ENCODE measurements around the gene DMRTC1.
"Not testable (repeated sequence)": the region's sequence is repeated elsewhere in the genome, so short reads cannot be mapped to it uniquely, and the experiment has no call there.

The DMRTC1 gene

GRCh38 chrX:72916096-72916495, 27.5 kb downstream of the DMRTC1 start:
- H3K9me3 ChIP-seq (ENCODE audit: control insufficient read depth, low read length); H3K4me1 ChIP-seq (ENCODE audit: control insufficient read depth, insufficient read depth, low read length, poor library complexity, severe bottlenecking); H3K4me3 ChIP-seq (ENCODE audit: extremely low read depth, insufficient read depth, low read length, poor library complexity, severe bottlenecking); H3K27ac ChIP-seq (ENCODE audit: low read depth, low read length, severe bottlenecking); H3K36me3 ChIP-seq (ENCODE audit: control insufficient read depth, insufficient read depth, low read length): not testable (repeated sequence)
- no CpG with 5 or more reads among the region's 5 CpGs for WGBS, 2 experiments (ENCODE audit: insufficient coverage in 2 of 2)

- H3K36me3 ChIP-seq (ENCODE audit: control insufficient read depth, insufficient read depth, low read length); H3K4me3 ChIP-seq (ENCODE audit: extremely low read depth, insufficient read depth, low read length, poor library complexity, severe bottlenecking); H3K27ac ChIP-seq (ENCODE audit: low read depth, low read length, severe bottlenecking); H3K4me1 ChIP-seq (ENCODE audit: control insufficient read depth, insufficient read depth, low read length, poor library complexity, severe bottlenecking); H3K9me3 ChIP-seq (ENCODE audit: control insufficient read depth, low read length): not testable (repeated sequence)
- no CpG with 5 or more reads among the region's 13 CpGs for WGBS, 2 experiments (ENCODE audit: insufficient coverage in 2 of 2)
These were observed 31.3 kb downstream of the DMRTC1 start, which contains the start of gene FAM236C for GRCh38 chrX:72912315-72912714. Gene FAM236C (plus strand): TSS chrX:72912615. CDS start chrX:72912715, 100 bp downstream.

- H3K4me1 ChIP-seq (ENCODE audit: control insufficient read depth, insufficient read depth, low read length, poor library complexity, severe bottlenecking); H3K9me3 ChIP-seq (ENCODE audit: control insufficient read depth, low read length); H3K4me3 ChIP-seq (ENCODE audit: extremely low read depth, insufficient read depth, low read length, poor library complexity, severe bottlenecking); H3K36me3 ChIP-seq (ENCODE audit: control insufficient read depth, insufficient read depth, low read length); H3K27ac ChIP-seq (ENCODE audit: low read depth, low read length, severe bottlenecking): not testable (repeated sequence)
- WGBS, 2 experiments (ENCODE audit: insufficient coverage in 2 of 2): no CpG with 5 or more reads among the region's 14 CpGs
These were observed 53.9 kb downstream of the DMRTC1 start for GRCh38 chrX:72889740-72890139.

GRCh38 chrX:72882898-72883297, 60.7 kb downstream of the DMRTC1 start:
- H3K36me3 ChIP-seq (ENCODE audit: control insufficient read depth, insufficient read depth, low read length); H3K9me3 ChIP-seq (ENCODE audit: control insufficient read depth, low read length); H3K4me3 ChIP-seq (ENCODE audit: extremely low read depth, insufficient read depth, low read length, poor library complexity, severe bottlenecking); H3K27ac ChIP-seq (ENCODE audit: low read depth, low read length, severe bottlenecking); H3K4me1 ChIP-seq (ENCODE audit: control insufficient read depth, insufficient read depth, low read length, poor library complexity, severe bottlenecking): not testable (repeated sequence)
- WGBS, 2 experiments (ENCODE audit: insufficient coverage in 2 of 2): no CpG with 5 or more reads among the region's 2 CpGs

- H3K36me3 ChIP-seq (ENCODE audit: control insufficient read depth, insufficient read depth, low read length); H3K4me1 ChIP-seq (ENCODE audit: control insufficient read depth, insufficient read depth, low read length, poor library complexity, severe bottlenecking); H3K9me3 ChIP-seq (ENCODE audit: control insufficient read depth, low read length); H3K4me3 ChIP-seq (ENCODE audit: extremely low read depth, insufficient read depth, low read length, poor library complexity, severe bottlenecking); H3K27ac ChIP-seq (ENCODE audit: low read depth, low read length, severe bottlenecking): not testable (repeated sequence)
- WGBS, 2 experiments (ENCODE audit: insufficient coverage in 2 of 2): no CpG with 5 or more reads among the region's 2 CpGs
These were observed 106.1 kb downstream of the DMRTC1 start for GRCh38 chrX:72837532-72837931.

GRCh38 chrX:72830701-72831100, 112.9 kb downstream of the DMRTC1 start:
- not testable (repeated sequence) for H3K27ac ChIP-seq (ENCODE audit: low read depth, low read length, severe bottlenecking); H3K4me3 ChIP-seq (ENCODE audit: extremely low read depth, insufficient read depth, low read length, poor library complexity, severe bottlenecking); H3K36me3 ChIP-seq (ENCODE audit: control insufficient read depth, insufficient read depth, low read length); H3K9me3 ChIP-seq (ENCODE audit: control insufficient read depth, low read length); H3K4me1 ChIP-seq (ENCODE audit: control insufficient read depth, insufficient read depth, low read length, poor library complexity, severe bottlenecking)
- whole genome bisulfite sequencing, 2 experiments (ENCODE audit: insufficient coverage in 2 of 2): no CpG with 5 or more reads among the region's 13 CpGs

Measured in mesodermal cell (in vitro differentiated cells).